Smooth muscle cell (in vitro differentiated cells): ENCODE measurements around the gene DHRS7B. TPM values are rescaled to one million over a fixed set of nuclear protein-coding genes. Genes with fewer than 3 reads are reported as not detected.

Source experiments
- DNase-seq: peaks from one replicate; lab custom pipeline; 2025; ENCODE audit not compliant: unreplicated experiment; lab: John Stamatoyannopoulos, UW
- H2AFZ ChIP-seq: fragments of 200-600 bp; sonication (generic); 2 replicates; pipeline ENCODE4 v1.6.0; 2016; ENCODE audit warnings: antibody characterized with exemption, low read depth, mild to moderate bottlenecking
- H3F3A ChIP-seq: fragments of 200-600 bp; sonication (generic); 2 replicates; pipeline ENCODE4 v1.6.0; 2017; ENCODE audit warnings: antibody characterized with exemption, low read depth
- H3K27ac ChIP-seq: fragments of 200-600 bp; sonication (generic); 2 replicates; pipeline ENCODE4 v1.5.1; 2016; ENCODE audit warnings: low read depth, mild to moderate bottlenecking
- H3K27me3 ChIP-seq: fragments of 200-600 bp; sonication (generic); 2 replicates; pipeline ENCODE4 v1.6.1; 2016; ENCODE audit warnings: low read depth, mild to moderate bottlenecking
- H3K36me3 ChIP-seq: fragments of 200-600 bp; sonication (generic); 2 replicates; pipeline ENCODE4 v1.5.1; 2016; ENCODE audit warnings: low read depth
- H3K4me1 ChIP-seq: fragments of 200-600 bp; sonication (generic); 2 replicates; pipeline ENCODE4 v1.5.1; 2016; ENCODE audit warnings: low read depth
- H3K4me2 ChIP-seq: fragments of 200-600 bp; sonication (generic); 2 replicates; pipeline ENCODE4 v1.6.0; 2016; ENCODE audit warnings: mild to moderate bottlenecking
- H3K4me3 ChIP-seq: fragments of 200-600 bp; sonication (generic); 2 replicates; pipeline ENCODE4 v1.5.1; 2016; ENCODE audit warnings: mild to moderate bottlenecking
- H3K79me2 ChIP-seq: fragments of 200-600 bp; sonication (generic); 2 replicates; pipeline ENCODE4 v1.6.0; 2016; ENCODE audit warnings: low read depth, mild to moderate bottlenecking
- H3K9ac ChIP-seq: fragments of 200-600 bp; sonication (generic); 2 replicates; pipeline ENCODE4 v1.6.0; 2016; ENCODE audit warnings: low read depth
- H3K9me3 ChIP-seq: fragments of 200-600 bp; sonication (generic); replicated peaks from 2 replicates; pipeline ENCODE4 v1.5.1; 2016; ENCODE audit warnings: low read depth
- H4K20me1 ChIP-seq: fragments of 200-600 bp; sonication (generic); 2 replicates; pipeline ENCODE4 v1.6.0; 2016; ENCODE audit warnings: low read depth
- CTCF ChIP-seq: fragments of 200-600 bp; sonication (generic); IDR thresholded peaks from 2 replicates; pipeline ENCODE4 v1.5.1; 2017; ENCODE audit warnings: borderline replicate concordance, mild to moderate bottlenecking, antibody characterized with exemption; ENCODE audit not compliant: insufficient read depth, poor library complexity, severe bottlenecking
- WGBS: methylation state at CpG from one replicate; pipeline ENCODE4 v1.1.7; 2016; ENCODE audit warnings: low lambda C conversion rate; 5-methylcytosine and 5-hydroxymethylcytosine counted together
- polyA plus RNA-seq: library from polyadenylated mRNA; unstranded; fragments of >200 nt; fragmentation: Nextera tagmentation; extraction: Ambion mirVana; gene quantifications from 2 replicates; pipeline ENCODE4 v1.2.1, GENCODE V29; 2016
- total RNA-seq: library from RNA; depleted of rRNA; stranded (reverse); fragments of >200 nt; gene quantifications from 2 replicates; pipeline ENCODE4 v1.2.3, GENCODE V29; 2014

The DHRS7B gene
- total and polyA plus RNA-seq, 2 experiments from 2014 or later = 30.0 to 32.5 TPM

DNA sequence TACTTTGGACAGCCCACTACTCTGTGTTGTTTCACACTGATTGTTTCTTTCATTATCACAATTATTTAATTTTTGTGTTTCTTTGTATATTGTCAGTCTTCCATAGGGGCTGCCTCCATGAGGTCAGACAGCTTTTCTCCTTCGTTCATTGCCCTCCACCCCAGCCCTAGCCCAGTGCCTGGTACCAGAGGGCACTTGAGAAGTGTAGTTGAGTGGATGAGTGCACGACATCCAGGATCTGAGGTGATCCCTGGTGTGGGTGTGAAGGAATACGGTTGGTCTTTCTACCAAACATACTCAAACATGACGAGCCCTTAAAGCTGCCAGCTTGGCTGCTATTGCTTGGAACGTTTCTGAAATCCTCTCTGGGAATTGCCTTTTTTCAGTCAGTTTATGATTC, 37.9 kb downstream of the DHRS7B start:
- H3F3A ChIP-seq = no peaks in the 10 kb centered on the region
- WGBS = 97% methylated on average over 5 of the region's 5 CpGs
- DNase-seq = no peak
- no peak overlapping the region for H3K4me2 ChIP-seq
- peaks cover 26% of the 10 kb centered on the region for H4K20me1 ChIP-seq
- no peaks in the 10 kb centered on the region for H3K9me3 ChIP-seq
- H3K36me3 ChIP-seq = no peaks in the 10 kb centered on the region
- H3K79me2 ChIP-seq = no peaks in the 10 kb centered on the region
- no peaks in the 10 kb centered on the region for H3K4me1 ChIP-seq
- H3K4me3 ChIP-seq = no peak overlapping the region
- H3K27me3 ChIP-seq = no peaks in the 10 kb centered on the region
- H3K27ac ChIP-seq = no peak overlapping the region
- H2AFZ ChIP-seq = no peak overlapping the region
- no peak for TF ChIP-seq CTCF
- H3K9ac ChIP-seq = no peak overlapping the region

GRCh38 chr17:21165922-21166594, 39.3 kb downstream of the DHRS7B start:
- H3K27me3 ChIP-seq = no peaks in the 10 kb centered on the region
- DNase-seq = no peak
- WGBS = 97% methylated on average over 11 of the region's 11 CpGs
- no peaks in the 10 kb centered on the region for H3K36me3 ChIP-seq
- TF ChIP-seq CTCF = no peak
- no peaks in the 10 kb centered on the region for H3K4me1 ChIP-seq
- peaks cover 28% of the 10 kb centered on the region for H4K20me1 ChIP-seq
- H3K27ac ChIP-seq = no peak overlapping the region
- H3K4me2 ChIP-seq = no peak overlapping the region
- no peak overlapping the region for H3K4me3 ChIP-seq
- no peak overlapping the region for H3K9ac ChIP-seq
- no peak overlapping the region for H2AFZ ChIP-seq
- no peaks in the 10 kb centered on the region for H3K79me2 ChIP-seq
- H3F3A ChIP-seq = no peaks in the 10 kb centered on the region
- no peaks in the 10 kb centered on the region for H3K9me3 ChIP-seq

- peaks cover 28% of the 10 kb centered on the region for H4K20me1 ChIP-seq
- H3K79me2 ChIP-seq = no peaks in the 10 kb centered on the region
- WGBS = 93% methylated on average over 5 of the region's 5 CpGs
- H3K4me1 ChIP-seq = no peaks in the 10 kb centered on the region
- no peak overlapping the region for H3K27ac ChIP-seq
- no peaks in the 10 kb centered on the region for H3K9me3 ChIP-seq
- no peak for DNase-seq
- H3K27me3 ChIP-seq = no peaks in the 10 kb centered on the region
- TF ChIP-seq CTCF = no peak
- no peak overlapping the region for H3K9ac ChIP-seq
- H3K36me3 ChIP-seq = no peaks in the 10 kb centered on the region
- no peak overlapping the region for H2AFZ ChIP-seq
- H3F3A ChIP-seq = no peaks in the 10 kb centered on the region
- H3K4me2 ChIP-seq = no peak overlapping the region
- H3K4me3 ChIP-seq = no peak overlapping the region
Observed at GRCh38 chr17:21166595-21167210, 39.9 kb downstream of the DHRS7B start.

GRCh38 chr17:21167303-21167702, 40.5 kb downstream of the DHRS7B start:
- H3K27me3 ChIP-seq = no peaks in the 10 kb centered on the region
- no peak overlapping the region for H3K4me3 ChIP-seq
- H3K9me3 ChIP-seq = no peaks in the 10 kb centered on the region
- DNase-seq = no peak
- peaks cover 28% of the 10 kb centered on the region for H4K20me1 ChIP-seq
- TF ChIP-seq CTCF = no peak
- H3K79me2 ChIP-seq = no peaks in the 10 kb centered on the region
- H3K27ac ChIP-seq = no peak overlapping the region
- H3K9ac ChIP-seq = no peak overlapping the region
- 83% methylated on average over 5 of the region's 5 CpGs for WGBS
- H3K36me3 ChIP-seq = no peaks in the 10 kb centered on the region
- H3K4me2 ChIP-seq = no peak overlapping the region
- H3K4me1 ChIP-seq = no peaks in the 10 kb centered on the region
- no peak overlapping the region for H2AFZ ChIP-seq
- no peaks in the 10 kb centered on the region for H3F3A ChIP-seq
